ENCODE results near the gene SMARCD1.

The SMARCD1 gene

DNA sequence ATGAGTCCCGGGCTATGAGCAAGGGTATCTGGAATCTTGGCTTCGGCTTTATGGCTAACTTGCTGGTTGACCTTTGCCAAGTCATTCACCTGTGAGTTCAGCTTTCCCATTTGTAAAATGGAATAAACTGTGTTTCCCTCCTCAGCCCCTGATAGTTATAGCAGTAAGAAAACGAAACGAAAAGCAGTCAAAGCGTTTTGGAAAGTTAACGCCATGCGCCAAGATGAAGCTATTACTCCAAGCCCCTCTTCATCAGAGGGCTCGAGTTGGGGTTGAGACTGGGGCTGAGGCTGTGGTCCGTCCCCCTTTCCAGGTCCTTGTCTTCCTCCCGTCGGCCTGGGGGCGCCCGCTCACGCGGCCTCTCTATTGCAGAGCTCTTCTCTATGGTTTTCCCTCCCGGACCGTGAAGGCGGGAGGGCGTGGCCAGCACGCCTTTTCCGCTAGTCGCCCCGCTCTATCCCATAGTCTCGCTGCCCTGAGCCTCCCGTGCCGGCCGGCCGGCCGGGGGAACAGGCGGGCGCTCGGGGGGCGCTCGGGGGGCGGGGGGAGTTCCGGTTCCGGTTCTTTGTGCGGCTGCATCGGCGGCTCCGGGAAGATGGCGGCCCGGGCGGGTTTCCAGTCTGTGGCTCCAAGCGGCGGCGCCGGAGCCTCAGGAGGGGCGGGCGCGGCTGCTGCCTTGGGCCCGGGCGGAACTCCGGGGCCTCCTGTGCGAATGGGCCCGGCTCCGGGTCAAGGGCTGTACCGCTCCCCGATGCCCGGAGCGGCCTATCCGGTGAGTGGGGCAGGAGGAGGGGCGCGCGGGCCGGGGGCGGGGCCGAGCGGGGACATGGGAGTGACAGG, at the start of gene SMARCD1:
TSS of gene SMARCD1 (plus strand) at position 568 of the 840 bp plus-strand sequence. CDS start at position 596, 28 bp downstream.
- peak; percentile 91 for DNase-seq (ENCODE audit: low spot score)

DNA sequence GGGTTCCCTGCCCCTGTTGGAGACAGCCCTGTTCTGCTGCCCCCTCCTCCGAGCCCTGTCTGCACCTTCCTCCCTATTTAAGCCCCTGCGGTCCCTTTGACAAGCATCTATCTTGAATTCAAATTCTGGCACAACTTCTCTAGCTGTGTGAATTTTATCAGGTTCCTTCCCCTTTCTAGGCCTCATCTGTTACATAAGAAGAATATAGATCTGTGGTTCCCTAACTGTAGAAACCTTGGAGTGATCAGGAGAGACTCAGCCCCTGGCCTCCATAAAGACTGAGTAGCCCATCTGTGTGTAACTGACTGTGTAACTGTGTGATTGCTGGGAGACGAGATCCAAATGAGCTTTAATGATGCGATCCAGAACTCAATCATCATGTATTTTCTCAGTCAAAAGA, 46.8 kb upstream of the SMARCD1 start:
- DNase-seq (ENCODE audit: low spot score) = no peak

DNA sequence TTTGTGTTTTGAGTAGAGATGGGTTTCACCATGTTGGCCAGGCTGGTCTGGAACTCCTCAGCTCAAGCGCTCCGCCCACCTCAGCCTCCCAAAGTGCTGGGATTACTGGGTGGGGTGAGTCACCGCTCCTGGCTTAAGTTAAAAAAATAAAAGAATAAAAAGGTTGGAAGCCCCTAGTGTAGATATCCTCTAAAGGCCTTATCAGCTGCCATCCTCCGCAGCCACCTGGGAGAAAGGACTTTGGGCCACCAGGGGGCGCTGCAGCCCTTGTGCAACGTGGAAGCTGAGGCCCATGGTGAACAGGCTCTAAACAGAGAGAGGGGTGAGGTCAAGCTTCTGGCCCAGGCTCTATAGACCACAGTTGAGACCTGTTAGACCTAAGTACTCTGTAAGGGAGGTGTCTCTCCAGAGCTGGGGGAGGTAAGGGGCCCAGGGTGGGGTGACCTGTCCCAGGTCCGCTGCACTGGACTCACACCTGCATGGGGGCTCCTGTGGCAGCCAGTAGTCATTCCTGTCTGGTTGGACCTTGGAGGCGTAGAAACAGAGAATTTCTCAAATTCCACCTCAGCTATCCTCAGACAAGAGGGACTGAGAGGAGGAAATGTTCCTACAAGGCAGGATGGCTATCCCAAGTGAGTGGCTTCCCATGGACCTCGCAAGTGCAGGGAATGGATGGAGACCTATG, 45.8 kb upstream of the SMARCD1 start:
- peak; percentile 81 for DNase-seq (ENCODE audit: low spot score)

DNA sequence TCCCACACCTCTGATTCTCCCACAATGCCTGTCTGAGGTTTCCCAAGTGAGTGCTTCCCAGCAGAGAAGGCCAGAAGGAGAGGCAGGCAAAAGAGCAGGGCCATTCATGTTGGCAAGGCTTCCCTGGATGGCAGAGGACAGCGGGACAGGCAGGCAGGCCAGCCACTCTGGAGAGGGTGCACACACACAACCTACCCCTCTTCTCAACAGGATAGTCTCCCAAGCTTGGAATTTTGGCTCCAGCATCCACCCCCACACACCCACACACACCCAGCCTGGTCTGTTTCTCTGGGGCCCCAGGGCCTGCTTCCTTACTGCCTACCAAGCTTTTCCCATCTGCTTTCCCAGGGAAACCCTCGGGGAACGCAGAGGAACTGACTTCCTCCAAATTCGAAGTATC, 44.5 kb upstream of the SMARCD1 start:
- DNase-seq (ENCODE audit: low spot score) = no peak

DNA sequence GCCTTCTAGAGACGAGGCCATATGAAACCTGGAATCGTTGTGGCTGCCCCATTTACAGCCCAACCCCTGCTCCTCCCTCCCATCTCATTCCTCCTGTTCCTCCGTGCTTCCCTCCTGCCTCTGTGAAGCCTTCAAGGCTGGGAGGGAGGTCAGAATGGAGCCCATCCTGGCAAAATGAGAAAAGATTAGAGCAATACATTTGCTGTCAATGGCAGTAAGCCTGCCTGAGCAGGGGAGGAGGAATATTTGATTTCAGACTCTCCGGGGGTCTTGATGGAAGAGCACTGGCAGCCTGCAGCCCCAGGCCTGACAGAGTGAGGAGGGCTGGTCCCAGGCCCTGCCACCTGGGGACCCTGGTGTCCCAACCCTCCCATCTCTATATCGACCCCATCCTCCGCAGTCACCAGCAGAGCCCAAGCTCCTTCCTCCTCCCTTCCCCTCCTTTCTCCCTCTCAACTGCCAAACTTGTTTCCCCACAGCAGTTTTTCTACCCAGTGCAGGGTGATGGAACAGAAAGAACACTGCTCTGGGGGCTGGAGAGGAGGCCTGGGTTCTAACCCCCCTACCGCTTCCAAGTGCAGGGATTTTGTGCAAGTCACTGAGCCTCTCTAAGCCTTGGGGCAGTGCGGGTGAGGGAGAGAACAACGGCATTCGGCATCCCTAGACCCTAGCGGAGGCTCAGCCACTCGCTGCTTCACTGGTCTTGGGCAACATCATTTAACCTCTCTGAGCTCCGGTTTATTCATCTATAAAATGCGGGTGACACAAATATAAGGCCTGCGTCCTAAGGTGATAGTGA, 43.9 kb upstream of the SMARCD1 start:
- DNase-seq (ENCODE audit: low spot score) = no peak

DNA sequence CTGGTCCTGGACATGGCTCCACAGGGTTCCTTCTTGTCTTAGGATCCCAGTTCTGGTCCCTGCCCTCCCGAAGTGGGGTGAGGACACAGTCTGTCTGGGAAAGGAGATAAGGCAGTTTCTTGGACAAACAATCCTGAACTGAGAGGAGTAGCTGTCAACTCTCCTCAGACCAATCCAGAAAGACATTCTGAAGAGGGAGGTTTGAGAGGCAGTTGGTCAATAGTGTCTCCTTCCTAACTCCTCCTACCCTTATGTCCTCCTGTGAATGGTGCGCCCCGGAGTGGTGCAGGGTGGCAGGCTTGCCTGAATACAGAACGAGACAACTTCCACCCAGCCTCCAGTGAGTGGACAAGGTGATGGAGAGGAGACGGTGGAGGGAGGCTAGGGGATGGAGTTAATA, 43.2 kb upstream of the SMARCD1 start:
- DNase-seq (ENCODE audit: low spot score) = no peak

DNA sequence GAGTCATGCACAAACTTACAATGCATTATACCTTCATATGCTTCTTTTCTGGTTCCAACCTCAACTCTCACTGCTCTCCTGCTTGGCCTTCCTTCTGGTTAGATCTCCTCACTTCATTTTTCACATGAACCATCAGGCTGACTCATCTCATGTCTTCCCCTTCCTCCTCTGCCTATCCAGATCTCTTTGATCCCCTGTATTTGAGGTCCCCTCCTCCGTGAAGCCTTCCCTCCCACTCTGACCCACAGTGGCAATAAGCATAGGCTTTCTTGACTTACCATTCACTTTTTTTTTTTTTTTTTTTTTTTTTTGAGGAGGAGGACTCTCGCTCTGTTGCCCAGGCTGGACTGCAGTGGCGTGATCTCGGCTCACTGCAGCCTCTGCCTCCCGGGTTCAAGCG, 42.4 kb upstream of the SMARCD1 start:
- no peak for DNase-seq (ENCODE audit: low spot score)

DNA sequence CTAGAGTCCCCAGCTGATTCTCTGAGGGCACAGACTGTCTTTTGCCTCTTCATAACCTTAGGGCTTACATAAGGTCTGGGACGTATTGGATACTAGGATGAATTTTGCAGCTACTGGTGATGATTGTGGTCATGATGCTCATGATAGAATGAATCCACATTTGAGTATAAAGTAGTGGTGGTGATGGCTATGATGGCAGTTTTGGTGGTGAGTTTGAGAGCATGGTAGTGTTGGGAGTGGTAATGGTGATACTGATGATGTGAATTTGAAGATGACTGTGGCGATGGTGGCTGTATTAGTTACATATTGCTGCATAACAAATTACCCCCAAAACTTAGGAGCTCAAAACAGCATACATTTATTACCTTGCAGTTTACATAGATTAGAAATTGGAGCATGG, 41.8 kb upstream of the SMARCD1 start:
- DNase-seq (ENCODE audit: low spot score) = no peak

DNA sequence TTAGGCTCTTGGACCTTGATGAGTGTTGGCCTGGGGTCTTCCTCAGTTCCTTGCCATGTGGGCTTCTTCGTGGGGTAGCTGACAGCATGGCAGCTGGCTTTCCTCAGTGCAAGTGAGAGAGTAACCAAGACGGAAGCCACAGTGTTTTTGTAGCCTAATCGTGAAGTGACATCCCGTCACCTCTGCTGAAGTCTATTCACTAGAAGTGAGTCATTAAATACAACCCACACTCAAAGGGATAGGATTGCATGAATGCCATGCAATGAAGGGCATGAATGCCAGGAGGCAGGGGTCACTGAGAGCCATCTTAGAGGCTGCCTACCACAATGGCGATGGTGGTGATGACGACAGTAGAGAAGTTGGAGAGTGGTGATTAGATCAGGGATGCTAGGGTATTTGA, 41.3 kb upstream of the SMARCD1 start:
- no peak for DNase-seq (ENCODE audit: low spot score)

DNA sequence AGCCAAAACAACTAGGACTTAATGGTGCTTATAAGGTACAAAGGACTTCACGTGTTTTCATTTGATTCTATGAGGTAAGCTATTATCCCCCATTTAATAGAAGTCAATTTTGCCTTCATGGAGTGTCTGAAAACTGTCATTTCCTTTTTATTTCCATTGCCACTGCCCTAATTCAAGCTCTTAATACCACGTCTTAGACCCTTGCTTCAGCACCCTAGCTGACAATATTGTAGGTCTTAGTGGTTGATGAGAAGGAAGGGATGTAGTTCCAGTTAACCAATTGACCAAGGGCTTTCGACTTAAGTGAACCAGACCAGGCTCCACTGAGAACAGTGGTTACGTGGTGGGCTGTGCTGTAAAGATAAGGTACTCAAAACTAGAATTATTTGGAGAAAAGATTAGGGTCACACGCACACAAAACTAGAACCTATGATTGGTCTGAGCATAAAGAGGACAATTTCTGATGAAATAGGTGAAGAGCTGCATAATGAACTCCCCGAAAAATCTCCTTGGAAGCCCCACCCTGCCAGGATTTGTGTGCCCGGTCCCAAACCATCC, 37.4 kb upstream of the SMARCD1 start:
- no peak for DNase-seq (ENCODE audit: low spot score)

DNA sequence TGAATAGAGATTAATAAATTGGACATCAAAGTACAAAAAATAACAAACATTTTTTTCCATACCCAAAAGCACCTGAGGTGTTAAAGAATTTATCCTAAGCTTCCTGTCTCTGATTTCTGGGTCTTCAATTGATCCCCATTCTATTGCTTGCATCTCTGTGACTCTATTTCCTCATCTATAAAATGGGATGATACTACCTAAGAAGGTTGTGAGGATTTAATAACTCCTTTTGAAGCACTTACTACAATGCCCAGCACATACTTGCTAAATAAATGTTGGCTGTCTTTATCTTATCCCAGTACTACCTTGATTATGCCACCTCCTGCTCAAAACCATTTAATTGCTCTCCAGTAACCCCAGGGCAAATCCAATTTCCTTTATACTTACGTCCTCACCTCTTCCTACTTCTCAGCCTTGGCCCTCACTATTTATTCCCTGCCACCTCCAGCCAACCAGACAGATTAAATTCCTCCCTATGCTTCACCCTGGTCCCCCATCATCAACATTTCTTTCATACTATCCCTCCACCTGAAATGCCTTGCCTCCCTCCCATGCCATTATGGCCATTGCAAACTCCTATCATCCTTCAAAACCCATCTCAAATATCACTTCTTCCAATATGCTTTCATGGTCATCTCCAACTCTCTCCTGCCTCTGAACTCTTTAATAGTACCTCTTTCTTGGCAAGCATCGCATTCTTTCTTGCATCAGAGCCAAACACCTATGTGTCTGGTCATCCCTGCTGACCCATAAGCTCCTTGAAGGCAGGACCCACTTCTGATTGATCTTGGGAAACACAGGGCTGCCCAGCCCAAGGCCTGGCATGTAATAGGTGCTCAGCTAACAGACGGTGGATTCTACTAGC, 35.7 kb upstream of the SMARCD1 start:
- DNase-seq (ENCODE audit: low spot score) = no peak

DNA sequence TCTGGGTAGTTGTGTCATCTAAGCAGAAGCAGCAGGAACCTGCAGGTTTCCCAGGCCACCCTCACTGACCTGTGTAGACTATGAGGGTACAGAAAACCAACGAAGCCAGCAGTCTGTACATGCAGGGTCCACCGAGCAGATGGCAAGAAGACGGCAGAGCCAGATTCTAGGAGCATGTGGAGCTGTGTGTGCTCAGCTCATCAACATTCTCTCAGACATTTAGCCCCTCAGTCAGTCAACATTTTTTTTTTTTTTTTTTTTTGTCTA, 35.1 kb upstream of the SMARCD1 start:
- DNase-seq (ENCODE audit: low spot score) = no peak

DNA sequence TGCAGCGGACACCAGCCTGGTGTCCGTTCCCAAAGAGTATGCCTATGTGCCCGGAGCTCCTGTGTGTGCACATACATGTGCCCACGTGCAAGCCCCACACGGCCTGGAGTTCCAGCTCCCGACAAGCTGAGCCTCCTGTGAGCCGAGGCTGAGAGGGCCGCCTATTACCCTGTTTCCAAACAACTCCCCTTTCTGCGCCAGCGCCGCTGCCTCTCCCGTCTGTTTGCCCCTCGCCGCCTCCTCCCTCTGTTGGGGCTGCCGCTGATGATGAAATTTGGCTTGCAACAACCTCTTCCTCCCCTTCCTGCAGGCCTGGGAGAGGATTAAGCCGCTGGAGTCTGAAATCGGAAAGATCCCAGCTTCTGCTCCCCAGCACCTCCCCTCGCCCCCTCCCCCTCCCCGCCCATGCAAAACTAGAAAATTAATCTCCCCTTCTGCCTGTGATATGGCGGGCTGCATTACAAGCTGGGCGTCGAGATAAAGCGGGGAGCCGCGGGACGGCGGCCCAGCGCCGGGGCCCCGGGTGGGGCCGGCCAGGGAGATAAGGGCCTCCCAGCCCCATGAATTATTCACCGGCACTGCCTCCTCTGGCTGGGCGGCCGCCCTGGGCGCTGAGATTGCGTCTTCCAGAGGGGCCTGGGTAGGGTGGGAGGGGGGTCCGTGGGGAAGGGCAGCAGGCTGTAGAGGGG, 34.6 kb upstream of the SMARCD1 start:
- peak; percentile 66 for DNase-seq (ENCODE audit: low spot score)

DNA sequence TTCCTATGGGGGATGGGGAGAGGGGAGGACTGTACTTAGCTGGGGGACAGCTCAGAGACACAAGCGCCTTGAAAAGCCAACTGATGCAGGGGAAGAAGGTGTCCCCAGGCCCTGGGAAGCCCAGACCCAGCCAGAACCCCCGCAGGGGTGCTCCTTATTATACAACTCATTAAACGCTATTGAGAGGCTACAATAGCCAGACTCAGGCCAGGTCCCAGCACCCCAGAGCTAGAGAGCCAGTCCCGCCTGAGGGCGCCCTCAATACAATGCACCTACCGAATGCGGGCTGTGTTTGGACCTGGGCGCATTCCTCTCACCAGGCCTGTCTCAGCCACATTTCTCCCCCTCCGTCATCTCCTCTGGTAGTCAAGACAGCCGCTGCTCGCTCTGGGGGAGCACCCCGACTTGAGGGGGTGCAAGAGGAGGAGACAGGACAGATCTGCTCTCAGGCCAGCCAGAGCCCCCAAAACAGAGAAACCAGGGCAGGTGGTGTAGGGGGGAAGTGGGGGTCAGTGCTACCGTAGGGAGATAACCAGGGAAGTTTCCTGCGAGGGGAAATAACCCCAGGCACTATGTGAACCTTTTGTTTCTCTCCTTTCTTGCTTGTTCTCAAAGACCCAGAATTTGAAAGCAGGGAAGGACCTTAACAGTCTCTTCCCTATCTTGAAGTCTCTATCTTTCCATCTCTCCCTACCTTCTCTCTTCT, 33.9 kb upstream of the SMARCD1 start:
- DNase-seq (ENCODE audit: low spot score) = no peak

DNA sequence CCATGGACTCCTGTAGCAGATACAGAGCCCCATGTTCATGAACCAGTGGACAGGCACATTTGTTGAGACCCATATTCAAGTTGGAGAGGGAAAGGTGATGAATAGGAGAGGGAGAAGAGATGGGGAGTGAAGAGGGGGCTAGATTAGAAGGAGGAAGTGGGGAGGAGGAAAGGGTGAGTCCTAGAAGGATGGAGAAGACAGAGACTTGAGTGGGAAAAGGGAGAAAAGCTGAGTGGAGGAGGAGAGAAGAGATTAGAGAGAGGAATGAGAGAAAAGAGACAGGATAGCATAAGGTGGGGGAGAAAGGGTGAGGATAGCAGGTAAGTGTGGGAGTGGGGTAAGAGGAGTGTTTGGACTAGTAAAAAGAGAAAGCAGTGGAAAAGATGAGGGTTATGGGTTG, 32.6 kb upstream of the SMARCD1 start:
- no peak for DNase-seq (ENCODE audit: low spot score)

DNA sequence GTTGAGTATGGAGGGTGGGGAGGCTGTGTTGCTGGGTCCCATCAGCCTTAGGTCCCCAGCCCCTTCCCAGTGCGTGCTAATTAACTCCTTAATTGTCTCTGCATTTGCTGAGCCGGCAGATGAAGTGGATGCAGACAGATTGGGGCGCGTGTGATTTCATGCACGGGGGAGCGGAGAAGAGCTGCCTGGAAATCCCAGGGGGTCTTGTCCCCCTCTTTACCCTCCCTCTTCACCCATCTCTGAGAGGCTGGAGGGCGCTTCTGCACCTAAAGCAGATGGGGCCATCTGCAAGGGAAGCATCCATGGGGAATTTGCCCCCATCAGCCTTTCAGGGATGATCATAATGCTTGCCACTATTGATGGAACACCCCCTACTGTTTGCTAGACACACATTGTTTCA, 32.2 kb upstream of the SMARCD1 start:
- DNase-seq (ENCODE audit: low spot score) = no peak

DNA sequence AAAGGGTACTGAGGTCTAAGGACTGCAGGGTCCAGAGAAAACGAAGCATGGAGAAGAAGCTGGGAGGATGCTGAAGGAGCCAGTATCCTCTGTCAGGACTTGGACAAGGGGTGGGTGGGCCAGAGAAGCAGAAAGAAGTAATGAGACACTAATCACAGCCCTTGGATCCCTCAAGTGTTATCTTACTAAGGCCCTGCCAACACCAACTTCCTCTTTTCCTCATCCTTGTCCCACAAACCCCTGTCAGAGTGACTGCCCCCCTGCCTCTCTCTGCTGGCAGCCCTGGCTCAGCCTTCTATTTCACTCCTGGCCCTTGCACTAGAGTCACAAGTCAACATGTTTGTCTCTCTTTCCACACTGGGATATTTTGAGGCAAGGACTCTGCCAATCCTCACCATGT, 31.6 kb upstream of the SMARCD1 start:
- no peak for DNase-seq (ENCODE audit: low spot score)

DNA sequence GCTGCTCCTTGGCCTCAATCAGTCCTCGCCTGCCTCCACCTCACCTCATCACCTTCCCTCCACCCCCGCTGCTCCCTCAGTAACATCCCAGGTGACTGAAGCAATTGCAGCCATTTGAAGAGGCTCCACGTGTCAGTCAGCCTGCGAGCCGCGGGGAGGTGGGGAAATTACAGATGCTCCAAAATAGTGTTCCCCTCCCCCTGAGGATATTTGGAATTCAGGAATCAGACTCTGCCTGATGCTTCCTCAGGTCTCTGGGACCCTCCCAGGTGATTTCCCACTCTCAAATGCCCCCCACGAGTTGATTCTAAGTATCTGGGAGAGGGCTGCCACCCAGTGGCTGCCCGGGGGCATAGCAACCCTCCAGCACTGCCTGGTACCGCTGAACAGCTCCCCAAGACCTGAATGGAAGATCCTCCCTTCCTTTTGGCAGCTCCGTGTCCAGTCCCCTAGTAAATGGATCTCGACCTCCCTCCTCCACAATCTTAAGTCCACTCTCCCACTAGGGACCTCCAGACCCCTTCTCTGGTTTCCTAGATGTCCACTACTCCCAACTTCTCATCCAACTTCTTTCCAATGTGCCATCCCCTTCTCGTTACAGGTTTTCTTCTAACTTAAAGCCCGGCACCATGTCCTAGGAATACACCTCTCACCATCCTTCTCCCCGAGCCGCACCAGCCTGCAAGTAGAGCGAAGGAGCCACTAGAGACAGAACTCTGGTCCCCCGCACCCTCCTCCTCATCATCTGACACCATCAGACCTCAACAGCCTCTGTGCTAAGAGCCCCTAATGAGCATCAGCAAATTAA, 29.1 kb upstream of the SMARCD1 start:
- peak; percentile 83 for DNase-seq (ENCODE audit: low spot score)

DNA sequence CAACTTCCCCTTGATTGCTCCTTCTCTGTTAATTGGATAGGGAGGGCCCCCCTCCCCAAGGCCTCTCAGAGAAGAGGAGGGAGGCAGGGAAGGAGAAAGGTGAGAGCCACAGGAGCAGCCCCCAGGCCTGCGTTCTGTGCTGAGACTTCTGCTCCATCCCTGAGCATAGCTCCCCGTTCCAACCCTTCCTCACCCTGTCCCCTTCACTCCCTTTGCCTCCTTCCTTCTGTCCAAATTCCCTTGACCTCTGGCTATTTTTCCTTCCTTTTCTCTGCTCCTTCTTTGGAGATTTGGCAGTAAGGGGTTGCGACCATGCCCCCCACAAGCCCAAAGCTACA, 28.5 kb upstream of the SMARCD1 start:
- DNase-seq (ENCODE audit: low spot score) = no peak
